Measurements from ENCODE around the gene MSL2. TPM values are rescaled to one million over a fixed set of nuclear protein-coding genes. Genes with fewer than 3 reads are reported as not detected.

MSL2 gene
- polyA plus RNA-seq, 3 donors: 44.7 to 45.8 (median 44.8) TPM

Other genes with a start within 250 kb of the MSL2 start
- gene PPP2R3A, start 230.6 kb downstream of the MSL2 start, polyA plus RNA-seq (ENCODE audit: insufficient read length in 3 of 3): 10 to 100 TPM; 17.5 to 22.6 (median 21.5) TPM
- 10 to 100 TPM; 52.8 to 67.8 (median 64.6) TPM for gene PCCB, start 54.0 kb upstream of the MSL2 start, polyA plus RNA-seq (ENCODE audit: insufficient read length in 3 of 3)